HG02571 (cell line): ENCODE data around the gene SGCE.
"Not testable (repeated sequence)": the region's sequence is repeated elsewhere in the genome, so short reads cannot be mapped to it uniquely, and the experiment has no call there.

ENCODE experiments used
- ATAC-seq: cut with Tn5 transposase; IDR thresholded peaks from one replicate; pipeline ENCODE4 v1.9.1; 2021; ENCODE audit warnings: mild to moderate bottlenecking, moderate library complexity; ENCODE audit not compliant: unreplicated experiment

The SGCE gene, protein sequence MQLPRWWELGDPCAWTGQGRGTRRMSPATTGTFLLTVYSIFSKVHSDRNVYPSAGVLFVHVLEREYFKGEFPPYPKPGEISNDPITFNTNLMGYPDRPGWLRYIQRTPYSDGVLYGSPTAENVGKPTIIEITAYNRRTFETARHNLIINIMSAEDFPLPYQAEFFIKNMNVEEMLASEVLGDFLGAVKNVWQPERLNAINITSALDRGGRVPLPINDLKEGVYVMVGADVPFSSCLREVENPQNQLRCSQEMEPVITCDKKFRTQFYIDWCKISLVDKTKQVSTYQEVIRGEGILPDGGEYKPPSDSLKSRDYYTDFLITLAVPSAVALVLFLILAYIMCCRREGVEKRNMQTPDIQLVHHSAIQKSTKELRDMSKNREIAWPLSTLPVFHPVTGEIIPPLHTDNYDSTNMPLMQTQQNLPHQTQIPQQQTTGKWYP

DNA sequence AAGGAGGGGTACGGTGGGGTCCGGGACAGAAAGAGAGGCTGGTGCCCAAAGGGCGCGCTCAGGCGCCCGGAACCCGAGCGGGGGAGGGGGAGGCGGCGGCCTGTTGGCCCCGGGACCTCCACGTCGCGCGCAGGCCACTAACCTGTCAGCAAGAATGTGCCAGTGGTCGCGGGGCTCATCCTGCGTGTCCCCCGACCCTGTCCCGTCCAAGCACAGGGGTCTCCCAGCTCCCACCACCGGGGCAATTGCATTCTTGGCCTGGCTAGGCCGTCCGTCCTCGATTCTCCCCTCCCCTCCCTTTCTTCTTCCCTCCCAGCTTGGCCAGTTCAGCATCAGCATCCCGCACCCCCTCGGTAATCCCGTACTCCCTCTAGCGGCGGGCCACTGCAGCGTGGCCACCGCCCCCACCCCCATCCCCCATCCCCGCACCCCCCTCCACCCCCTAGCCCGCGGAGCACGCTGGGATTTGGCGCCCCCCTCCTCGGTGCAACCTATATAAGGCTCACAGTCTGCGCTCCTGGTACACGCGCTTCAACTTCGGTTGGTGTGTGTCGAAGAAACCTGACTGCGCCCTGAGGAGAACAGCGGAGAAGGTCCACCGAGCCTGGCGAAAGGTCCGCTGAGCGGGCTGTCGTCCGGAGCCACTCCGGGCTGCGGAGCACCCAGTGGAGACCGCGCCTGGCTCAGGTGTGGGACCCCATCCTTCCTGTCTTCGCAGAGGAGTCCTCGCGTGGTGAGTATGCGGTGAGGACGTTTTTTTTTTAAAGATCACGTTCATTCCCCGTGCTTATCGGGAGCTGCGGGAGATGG, at the start of gene SGCE:
SGCE (minus strand) TSS at position 286 of the 810 bp plus-strand sequence; CDS start at position 251, 35 bp downstream.
- no peak for ATAC-seq

DNA sequence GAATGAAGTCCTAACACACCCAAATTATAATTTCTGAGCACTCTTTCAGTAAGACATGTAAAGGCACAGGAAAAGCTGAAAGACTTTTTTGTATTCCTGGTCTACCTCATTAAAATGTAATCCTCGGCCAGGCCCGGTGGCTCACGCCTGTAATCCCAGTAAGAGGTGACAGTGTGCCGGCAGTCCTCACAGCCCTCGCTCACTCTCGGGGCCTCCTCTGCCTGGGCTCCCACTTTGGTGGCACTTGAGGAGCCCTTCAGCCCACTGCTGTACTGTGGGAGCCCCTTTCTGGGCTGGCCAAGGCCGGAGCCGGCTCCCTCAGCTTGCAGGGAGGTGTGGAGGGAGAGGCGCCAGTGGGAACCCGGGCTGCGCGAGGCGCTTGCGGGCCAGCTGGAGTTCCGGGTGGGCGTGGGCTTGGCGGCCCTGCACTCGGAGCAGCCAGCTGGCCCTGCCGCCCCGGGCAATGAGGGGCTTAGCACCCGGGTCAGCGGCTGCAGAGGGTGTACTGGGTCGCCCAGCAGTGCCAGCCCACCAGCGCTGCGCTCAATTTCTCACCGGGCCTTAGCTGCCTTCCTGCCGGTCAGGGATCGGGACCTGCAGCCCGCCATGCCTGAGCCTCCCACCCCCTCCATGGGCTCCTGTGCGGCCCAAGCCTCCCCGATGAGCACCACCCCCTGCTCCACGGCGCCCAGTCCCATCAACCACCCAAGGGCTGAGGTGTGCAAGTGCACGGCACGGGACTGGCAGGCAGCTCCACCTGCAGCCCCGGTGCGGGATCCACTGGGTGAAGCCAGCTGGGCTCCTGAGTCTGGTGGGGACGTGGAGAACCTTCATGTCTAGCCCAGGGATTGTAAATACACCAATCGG, 49.5 kb upstream of the SGCE start:
- ATAC-seq, result not testable (repeated sequence)

DNA sequence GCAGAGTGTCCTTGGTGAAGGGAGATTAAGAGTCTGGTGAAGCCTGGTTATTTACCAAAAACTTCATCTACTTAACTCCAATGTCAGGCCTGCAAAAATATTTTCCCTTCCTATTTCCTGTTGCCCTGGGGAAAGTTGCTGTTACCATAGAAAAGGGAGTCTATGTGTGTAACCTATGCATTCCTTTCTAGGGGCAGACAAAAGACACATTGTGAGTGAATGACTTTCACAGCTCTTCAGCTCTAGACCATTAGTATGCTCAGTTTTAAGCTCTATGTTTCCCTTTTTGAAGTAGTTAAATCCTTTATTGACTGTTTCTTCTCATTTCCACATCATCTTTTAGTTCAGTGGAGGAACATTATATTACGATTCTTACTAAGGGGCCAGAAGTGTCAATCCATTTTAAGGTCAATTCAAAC, 45.6 kb upstream of the SGCE start:
- ATAC-seq, result no peak

DNA sequence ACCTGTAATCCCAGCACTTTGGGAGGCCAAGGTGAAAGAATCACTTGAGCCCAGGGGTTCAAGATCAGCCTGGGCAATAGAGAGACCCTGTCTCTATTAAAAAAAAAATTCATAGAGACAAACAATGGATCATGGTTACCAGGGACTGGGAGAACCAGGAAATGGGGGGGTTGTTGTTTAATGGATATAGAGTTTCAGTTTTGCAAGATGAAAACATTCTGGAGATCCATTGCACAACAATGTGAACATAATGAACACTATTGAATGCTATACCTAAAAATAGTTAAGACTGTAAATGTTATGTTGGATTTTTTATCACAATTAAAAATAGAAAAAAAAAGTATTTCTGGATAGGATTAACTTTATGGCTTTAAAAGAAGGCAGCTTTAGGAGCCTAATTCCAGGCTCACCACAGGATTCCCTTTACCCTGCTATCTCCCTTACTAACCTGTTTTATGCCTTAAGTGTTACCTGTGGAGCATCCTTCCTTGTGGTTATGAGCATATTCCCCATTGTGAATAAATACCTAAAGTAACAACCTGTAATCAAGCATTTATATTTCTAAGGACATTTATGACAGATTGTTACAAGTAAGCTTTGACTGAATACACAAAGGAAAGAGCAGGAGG, 45.1 kb upstream of the SGCE start:
- no peak for ATAC-seq

DNA sequence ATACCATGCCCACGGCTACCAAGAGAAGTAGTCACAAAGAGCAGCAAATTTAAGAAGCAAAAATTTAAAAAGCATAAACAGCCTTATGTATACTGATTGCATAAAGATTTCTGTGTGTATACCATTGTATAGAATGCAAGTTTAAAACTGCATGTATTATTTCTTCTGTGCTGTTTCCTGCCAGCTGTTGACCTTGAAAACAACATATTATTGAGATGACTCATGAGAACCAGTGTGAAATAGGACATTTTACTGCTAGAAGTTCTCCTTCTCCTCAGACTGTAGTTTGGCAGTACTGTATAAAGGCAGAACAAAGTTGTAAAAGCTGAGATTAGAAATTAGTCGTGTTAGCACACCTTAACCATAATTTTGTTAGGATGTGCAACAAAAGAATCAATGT, 42.3 kb upstream of the SGCE start:
- no peak for ATAC-seq

DNA sequence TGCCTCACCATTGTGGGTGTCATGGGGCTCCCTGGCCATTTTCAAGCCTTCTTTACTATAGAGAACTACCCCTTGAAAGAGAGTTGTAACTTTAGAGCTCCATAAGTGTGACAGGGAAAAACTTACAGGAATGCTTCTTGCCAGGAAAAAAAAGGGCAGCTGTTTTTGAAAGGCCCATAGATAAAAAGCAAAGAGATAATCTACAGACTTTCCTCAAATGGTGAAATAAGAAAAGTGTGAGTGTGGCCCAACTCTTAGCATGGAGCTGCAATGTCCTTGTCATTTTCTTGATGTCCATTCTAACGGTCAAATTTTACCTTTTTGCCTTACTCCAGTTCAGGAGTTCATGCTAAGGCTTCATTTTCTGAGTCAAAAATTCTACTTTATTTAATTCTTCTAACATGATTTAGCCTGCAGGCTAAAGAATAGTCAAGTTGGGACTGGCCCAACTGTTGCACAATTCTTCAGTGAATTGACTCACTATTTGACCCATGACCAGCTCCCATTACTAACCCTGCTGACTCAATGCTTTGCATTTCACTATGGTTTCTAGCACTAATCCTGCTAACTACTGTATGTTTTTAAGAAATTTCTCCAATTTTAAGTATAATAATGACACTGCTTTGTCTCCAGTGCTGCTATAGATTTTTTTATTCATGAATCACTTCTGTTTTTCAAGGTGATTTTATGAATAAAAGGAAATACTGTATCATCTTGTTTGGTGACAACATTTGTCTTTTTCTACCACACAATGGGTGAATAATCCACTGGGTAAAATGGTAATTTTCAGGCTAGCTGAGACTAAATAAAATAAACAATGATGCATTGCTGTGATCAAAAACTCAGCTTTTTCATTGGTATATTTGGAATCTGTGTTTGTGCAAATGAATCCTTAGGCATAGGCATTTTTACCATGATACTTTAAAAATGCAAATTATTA, 41.4 kb upstream of the SGCE start:
- ATAC-seq, result no peak

DNA sequence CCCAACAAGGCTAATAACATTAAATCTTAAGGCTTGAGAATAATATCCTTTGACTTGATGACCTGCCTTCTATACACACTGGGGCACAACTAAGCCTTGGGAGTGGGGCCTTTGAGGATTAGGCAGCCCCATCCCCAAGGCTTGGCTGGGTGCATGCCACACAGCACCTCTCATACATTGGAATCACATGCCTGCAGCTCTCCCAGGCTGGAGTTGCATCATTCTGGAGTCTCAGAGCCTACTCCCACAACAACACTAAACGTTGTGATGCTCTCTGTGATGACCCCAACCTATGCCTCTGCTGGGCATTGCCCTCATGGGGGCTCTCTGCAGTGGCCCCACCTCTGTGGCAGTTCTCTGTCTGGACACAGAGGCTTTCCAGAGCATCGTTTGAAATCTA, 31.9 kb upstream of the SGCE start:
- ATAC-seq, result no peak

DNA sequence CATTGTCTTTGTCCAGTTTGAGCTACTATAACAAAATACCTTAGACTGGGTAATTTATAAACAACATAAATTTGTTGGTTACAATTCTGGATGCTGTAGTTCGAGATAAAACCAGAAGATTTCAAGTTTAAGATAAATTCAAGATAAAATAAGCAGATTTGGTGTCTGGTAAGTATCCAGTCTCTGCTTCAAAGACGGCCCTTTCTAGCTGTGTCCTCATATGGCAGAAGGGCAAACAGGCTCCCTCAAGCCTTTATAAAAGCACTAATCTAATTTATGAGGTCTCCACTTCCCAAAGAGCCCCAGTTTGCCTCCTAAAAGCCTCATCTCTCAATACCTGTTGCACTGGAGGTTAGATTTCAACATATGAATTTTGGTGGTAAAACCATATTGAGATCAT, 31.1 kb upstream of the SGCE start:
- ATAC-seq, result no peak

DNA sequence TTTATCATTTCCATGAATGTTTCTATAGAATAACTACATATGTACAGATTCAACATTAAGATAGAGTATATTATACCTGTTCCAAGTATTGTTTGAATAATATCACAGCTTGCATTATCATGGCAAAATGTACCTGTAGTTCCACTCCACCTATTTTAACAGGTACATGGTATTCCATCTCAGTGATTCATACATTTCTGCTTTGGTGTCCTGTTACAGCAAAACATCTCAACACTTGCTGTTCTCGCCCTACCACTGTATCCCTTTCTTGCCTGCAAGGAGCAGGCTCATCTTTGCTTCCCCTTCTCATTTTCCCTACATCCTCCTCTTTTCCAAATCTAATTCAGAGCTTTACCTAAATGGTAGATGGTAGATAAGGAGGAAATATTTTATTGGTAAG, 27.1 kb upstream of the SGCE start:
- no peak for ATAC-seq

DNA sequence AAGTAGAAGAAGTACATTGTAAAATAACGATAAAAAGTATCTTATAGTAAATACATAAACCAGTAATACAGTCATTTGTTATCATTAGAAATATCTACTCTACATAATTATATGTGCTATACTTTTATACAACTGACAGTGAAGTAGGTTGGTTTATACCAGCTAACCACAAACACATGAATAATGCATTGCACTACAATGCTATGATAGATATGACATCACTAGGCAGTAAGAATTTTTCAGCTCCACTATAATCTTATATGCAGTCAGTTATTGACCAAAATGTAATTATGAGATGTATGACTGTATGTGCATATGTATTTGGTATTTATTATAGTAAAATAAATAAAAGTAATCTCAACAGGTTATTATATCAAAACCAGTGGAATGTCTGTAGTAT, 23.4 kb upstream of the SGCE start:
- ATAC-seq, result no peak

DNA sequence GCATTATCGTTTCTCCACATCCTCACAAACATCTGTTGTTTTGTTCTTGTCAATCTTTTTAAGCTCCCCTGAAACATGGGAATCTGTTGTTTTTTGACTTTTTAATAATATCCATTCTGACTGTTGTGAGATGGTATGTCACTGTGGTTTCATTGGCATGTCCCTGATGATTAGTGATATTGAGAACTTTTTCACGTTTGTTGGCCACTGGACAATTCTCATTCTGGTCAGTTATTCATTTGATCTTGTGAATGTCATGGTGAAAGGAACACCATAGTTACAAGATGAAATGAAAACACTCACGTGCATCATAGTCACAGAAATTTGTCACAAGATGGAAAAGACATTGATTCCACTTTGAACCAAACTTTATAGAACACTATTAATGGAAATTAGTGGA, 20.5 kb upstream of the SGCE start:
- ATAC-seq, result no peak

DNA sequence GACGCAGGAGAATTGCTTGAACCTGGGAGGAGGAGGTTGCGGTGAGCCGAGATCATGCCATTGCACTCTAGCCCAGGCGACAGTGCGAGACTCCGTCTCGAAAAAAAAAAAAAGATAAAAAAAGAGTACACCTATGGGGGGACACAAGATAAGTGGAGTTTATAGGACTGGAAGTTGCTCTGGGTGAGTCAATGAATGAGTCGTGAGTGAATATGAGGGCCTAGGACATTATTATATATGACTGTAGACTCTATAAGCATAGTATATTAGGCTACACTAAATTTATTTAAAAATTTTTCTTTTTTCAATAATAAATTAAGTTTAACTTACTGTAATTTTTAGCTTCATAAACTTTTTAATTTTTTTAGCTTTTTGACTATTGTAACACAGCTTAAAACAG, 19.4 kb upstream of the SGCE start:
- ATAC-seq, result no peak

DNA sequence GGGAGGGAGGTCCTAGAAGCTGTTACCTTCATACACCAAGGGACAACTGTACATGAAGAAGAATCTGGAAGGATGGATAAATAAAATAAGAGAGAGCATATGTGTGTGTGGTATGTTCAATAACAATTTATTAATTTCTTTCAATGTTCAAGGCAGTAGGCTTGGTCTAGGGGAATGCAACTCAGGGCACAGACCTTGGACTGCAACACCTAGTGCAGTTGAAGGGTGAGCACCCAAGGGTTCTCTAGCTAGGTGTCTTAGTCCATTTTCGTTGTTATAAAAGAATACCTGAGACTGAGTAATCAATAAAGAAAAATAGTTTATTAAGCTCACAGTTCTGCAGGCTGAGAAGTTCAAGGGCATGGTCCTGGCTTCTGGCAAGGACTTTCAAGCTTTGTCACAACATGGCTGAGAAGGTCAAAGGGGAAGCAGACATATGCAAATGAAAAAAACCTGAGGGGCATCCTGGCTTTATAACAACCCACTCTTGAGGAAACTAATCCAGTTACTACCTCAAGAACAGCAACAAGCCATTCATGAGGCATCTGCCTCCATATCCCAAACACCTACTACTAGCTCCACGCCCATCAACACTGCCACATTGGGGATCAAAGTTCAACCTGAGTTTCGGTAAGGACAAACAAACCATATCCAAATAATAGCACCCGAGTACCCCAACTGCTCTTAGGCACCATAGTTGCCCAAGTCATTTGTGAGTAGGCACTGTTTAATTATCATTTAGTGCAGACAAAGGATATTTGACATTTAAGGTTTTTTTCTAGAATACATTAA, 15.7 kb upstream of the SGCE start:
- ATAC-seq, result no peak

DNA sequence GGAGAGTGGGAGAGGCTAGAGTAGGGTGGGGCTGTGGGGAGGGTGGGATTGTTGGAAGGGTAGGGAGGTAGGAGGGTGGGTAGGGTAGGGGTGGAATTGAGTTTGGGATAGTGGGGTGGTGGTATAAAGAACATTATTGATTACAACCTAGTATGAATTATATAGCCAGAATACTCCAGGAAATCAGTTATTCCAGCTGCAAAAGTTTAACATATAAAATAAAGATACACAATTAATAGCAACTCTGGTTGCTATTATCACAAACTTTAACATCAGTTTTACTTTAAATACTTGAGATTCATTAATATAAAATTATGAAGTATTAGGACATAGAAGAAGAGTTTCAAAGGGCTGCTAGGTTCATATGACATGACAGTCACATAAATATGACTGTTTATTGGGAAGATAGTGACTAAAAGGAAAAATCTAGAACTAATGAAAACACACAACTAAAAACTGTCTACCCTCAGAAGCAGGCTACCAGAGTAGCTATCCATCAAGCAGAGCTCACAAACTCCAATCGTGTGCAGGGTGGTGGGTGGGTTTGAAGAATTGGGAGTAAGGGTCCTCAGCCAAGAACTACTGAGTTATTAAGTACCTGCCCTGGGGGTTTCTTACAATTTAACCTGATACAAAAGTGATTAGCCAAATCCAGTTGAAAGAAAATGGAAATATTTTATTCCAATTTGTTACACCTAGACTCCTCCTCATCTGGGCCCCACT, 14.0 kb upstream of the SGCE start:
- ATAC-seq, result no peak

DNA sequence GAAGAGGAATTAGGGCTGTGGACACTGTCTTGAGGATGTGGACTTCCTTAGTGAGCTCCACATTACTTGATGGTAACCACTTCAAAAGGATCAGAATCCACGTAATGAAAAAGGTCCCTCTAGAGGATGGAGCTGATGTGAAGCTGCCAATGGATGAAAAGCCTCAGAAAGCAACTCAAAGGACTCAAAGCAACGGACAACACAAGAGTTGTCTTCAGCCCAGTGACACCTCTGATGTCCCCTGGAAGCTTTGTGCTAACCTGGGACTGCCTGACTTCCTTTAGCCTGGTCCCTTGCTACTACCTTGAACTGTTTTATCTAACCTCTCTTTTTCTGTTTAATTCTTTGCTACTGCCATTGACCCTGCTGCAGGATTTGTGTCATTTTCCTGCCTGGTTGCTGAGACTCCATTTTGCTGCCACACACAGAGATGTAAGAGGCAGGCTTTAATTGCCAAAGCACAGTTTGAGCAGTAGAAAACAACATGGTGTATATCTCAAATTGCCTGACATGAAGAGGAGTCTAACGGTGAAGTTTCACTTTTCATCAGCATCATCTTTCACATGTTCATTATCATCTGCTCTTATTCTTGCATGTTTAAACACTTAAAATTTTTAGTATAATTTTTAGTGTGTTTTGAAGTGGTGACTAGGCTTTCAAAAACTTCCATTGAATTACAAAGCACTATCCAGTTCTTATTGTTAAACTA, 11.1 kb upstream of the SGCE start:
- ATAC-seq, result no peak

DNA sequence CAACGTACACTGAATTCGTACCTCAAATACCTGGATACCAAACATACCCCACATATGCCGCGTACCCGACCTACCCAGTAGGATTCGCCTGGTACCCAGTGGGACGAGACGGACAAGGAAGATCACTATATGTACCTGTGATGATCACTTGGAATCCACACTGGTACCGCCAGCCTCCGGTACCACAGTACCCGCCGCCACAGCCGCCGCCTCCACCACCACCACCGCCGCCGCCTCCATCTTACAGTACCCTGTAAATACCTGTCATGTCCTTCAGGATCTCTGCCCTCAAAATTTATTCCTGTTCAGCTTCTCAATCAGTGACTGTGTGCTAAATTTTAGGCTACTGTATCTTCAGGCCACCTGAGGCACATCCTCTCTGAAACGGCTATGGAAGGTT, 9.5 kb upstream of the SGCE start:
- ATAC-seq, result no peak

DNA sequence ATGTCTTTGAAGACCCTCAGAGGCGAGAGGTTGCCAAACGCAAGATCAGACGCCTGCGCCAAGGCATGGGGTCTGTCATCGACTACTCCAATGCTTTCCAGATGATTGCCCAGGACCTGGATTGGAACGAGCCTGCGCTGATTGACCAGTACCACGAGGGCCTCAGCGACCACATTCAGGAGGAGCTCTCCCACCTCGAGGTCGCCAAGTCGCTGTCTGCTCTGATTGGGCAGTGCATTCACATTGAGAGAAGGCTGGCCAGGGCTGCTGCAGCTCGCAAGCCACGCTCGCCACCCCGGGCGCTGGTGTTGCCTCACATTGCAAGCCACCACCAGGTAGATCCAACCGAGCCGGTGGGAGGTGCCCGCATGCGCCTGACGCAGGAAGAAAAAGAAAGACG, 8.1 kb upstream of the SGCE start:
- ATAC-seq, result no peak

DNA sequence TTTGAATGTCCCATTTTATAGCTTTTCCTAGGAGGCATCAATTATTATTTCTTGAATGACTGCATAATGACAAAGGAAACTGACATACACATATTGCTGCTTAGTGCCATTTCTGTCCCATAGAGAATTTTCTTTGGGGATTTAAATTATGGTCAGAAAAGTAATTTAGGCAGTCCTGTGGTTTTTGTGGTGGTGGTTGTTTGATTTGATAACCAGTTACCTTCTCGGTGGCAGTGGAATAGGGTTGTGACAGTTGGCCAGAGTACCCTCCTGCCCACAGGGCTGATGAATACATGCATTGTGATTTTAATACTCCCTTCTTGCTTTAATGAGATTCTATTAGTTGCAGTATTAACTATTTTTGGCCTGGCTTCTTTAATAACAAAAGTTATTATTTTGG, 6.6 kb upstream of the SGCE start:
- no peak for ATAC-seq
